DMS 273 treated with DMSO at 0.1 percent for 48 hours (cell line): ENCODE data around the gene ARX.

Experiments used
- DNase-seq: peaks from one replicate; lab custom pipeline; 2025; lab: John Stamatoyannopoulos, UW

The ARX gene

DNA sequence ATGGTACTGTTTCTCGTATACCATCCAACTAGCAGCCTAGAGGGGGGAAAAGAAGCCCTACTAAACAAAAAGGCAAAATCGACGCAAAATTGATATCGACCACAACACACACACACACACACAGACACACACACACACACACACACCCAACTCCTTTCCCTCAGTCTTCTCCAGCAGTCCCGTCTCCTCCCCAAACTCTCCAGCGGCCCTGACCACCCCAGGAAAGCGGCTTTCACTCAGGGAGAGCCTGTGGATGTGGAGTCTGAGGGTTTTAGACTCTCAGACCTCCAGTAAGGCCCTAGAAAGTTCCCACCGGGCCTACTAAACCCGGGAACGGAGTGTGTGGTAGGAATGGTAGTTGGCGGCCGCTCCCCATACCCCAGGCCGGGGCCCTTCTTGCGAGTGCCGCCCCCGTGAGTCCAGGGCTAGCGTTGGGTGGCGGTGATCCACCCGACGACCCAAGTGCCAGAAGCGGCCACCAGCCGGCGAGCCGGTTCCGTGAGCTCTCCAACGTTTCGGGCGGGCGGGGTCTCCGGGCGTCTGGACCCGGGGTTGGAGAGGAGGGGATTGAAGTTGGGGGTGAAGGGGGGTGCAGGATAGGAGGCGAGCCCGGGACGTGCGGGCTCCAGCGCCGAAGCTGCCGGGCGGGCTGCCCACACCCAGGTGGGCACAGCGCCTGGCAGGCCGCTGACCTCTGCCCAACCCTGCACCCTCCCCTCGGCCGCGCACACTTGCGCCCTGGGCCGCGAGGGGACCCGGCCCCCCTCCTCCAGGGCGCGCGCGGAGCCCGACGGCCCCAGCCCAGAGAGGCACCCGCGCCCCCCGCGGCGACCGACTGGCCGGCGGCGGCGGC lies 13.7 kb downstream of the ARX start:
- DNase-seq: no peak

DNA sequence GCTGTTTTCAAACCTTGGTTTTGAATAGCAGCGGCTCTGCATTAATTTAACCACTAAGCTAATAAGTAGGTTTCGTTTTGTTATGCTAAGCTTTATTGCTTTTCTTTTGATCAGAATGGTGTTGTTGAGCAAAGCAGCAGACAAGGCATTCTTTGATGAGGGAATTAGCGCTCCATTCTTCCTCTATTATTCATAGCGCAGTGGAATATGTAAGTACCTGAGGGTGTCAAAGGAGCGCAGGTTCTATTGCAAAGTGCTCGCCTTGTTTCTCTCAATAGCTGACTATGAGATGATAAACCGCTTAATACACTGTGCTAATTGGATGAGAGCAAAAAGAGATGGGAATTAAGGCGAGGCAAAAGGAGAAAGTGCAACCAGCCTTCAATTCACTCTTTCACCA lies 16.3 kb downstream of the ARX start:
- no peak for DNase-seq

DNA sequence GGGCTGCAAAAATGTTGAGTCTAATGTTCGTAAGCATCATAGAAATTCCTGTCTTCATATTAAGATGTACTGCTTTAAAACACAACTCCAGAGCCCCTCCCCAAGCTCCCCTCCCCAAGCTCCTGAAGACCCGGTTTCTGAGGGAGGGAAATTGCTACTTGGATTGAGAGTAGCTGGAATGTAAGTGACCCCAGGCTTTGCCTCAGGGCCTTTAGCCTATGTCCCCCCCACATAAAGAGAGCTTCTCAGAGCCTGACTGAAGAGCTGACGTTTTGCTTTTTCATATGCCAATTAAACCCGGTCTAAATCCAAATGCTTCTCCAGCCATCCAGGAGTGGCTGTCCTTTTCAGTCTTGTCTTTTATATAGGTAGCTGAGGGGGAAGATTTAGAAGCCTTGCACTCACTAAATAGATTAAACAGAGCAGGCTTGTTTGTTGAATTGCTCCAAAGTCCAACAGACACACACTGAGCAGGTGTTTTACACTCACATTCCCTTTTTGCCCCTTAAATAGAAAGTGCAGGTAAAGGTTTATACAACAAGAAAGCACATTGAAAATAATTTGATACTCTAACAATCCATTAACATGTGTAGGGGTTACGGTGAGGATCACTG lies 19.6 kb downstream of the ARX start:
- DNase-seq: no peak

DNA sequence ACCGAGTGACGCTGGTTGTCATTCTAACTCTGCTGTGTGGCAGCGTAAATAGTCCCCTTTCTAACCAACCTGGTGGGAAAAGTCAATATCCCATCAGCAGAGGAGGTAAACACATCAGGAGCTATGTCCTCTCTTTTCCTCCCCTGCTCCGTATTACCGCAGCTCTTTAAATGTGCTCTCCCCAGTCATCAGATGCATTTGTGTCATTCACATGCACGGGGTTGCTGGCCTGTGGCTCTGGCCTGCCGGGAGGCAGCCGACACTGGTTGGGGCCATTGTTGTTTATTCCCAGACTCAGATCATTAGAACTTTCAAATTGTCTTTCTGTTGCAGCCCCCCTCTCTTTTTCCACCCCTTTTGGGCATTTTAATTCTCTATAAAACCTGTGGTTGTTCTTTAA lies 21.9 kb downstream of the ARX start:
- no peak for DNase-seq

DNA sequence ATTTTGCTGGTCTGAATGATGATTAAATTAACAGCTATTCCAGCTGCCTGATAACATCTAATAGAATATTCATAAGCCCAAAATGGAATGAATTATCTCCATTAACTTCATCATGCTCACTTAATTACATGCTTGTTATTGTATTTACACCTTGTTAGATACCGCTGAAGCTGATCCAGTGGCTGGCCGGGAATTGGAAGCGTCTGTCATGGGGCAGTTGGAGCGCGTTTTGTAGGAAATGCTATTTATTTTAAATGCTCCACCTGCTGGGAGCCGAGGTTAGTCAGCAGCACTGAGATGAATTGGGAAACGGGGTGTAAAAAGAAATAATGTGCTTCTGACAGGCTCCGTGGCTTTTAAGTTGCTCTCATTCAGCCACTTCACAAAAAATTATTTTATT lies 25.2 kb downstream of the ARX start:
- DNase-seq: no peak

DNA sequence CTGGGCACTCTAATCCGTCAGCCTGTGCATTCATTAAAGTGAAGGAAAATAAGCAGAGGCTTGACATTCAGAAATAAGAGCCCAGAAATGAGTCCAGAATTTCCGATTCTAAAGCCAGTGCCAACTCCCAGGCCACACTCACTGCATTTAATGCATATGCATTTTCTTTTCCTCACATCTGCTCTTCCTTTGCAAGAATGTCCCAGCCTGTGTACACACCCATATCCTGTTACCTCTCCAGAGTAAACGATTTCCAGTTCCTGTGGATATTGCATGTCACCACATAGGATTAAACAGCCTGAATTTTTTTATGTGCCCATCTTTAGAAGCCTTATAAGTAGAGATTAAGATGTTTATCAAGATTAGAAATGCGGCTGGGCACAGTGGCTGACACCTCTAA lies 27.5 kb downstream of the ARX start:
- DNase-seq: no peak

DNA sequence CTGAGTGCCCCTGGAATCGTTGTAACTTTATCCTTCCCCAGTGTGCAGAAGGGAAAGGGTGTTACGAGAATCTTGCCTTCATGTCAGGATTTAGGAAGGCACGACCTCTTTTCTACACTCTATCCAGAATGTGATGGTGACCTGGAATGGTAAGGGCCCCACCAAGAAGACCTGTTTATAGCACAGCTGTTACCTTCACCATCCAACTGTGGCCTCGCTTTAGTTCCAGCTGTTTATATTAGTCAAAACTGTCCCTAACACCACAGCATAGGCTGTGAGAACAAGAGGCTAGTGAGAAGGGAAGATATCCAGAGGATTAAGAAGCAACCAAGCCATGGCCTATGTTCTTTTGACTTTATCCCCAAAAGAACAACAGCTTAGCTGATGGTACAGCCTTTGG lies 28.0 kb downstream of the ARX start:
- no peak for DNase-seq

DNA sequence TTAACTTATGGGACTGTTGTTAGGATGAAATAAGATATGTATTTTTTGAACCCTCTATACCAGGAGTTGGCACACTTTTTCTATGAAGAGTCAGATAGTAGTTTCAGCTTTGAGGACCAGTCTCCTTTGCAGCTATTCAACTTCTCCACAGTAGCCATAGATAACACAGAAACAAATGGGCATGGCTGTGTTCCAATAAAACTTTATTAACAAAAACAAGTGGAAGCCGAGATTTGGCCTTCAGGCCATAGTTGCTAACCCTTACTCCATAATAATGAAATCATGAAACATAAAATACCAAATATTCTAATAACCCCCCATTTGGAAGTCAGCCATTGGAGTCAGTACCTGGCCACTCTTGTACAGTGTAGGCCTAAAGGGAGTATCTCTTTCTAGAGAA lies 30.6 kb downstream of the ARX start:
- DNase-seq: no peak

DNA sequence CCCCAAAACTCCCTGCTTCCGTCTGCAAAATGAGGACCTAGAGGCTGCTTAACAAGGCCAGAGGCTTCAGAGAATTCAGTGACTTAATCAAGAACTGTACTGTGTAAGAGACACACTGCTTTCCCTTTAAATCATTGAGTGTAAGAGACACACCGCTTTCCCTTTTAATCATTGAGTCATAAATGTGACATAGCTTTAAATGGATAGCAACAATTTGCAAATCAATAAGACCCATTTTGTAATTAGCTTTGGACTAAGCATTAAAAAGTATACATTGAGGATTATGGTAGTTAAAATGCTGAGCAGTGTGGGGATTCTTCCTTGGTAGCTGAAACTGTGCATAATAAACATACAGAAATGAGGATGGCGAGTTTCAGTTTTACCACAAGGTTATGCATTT lies 31.8 kb downstream of the ARX start:
- DNase-seq: no peak

DNA sequence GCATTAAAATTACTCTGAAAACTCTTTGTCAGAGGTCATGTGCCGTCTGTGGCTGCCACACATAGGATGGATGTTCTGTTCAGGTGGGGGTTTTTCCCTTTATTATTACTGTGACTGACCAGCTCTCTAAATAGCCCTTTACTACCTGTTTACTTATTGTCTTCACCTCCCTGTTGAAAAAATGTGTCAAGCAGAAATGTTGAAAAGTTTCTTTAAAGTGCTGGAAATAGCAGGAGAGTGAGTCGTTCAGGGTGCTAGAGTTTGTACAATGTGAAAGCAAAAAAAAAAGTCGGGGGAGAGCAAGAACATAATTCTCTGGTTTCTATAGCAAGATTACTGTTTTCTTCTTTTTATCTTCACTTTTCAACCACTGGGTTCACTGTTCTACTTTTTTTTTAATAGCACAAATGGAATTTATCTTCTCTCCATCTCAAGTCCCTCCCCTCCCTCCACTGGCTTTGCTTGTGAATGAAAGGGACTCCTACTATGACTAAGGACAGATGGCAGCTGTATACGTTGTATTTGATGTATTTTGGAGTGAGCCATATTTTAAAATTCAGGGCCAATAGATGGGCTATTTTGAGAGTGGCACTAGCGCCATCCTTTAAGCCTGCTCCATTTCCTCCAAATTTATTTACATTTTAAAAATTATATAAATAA lies 33.3 kb downstream of the ARX start:
- DNase-seq: no peak

DNA sequence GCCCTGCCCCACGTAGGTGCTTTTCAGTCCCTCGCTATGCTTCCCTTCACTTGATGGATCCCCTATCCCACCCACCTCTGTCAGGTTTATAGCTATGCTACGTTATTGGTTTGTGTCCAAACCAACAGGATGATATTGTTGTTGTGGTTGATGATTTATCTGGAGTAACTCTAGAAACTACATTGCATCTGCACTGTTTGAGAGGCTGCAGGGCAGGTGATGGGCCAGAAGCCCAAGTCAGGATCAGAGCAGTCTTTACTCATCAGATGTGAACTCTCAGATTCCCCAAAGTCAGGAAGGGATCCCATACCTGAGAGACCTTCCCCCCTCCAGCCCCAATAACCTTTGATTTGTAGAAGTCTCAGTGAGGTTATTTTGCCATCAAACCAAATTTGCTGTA lies 34.7 kb downstream of the ARX start:
- DNase-seq: no peak

DNA sequence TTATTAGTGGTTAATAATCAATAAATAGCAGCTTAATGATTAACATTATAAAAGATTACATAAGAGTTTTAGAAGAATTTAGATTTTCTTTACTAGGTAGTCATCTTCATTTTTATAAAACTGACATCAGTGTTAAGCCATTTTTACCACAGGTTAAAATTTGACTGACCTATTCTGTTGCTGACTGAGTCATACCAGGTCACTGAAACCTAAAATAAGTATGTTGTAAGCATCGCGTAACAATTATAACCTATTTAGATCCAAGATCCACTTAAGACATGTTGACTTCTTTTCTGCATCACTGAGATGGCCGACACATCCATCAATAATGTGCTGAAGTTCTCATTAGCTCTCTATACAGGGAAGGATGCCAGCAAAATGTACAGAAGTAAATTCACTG lies 36.7 kb downstream of the ARX start:
- no peak for DNase-seq

DNA sequence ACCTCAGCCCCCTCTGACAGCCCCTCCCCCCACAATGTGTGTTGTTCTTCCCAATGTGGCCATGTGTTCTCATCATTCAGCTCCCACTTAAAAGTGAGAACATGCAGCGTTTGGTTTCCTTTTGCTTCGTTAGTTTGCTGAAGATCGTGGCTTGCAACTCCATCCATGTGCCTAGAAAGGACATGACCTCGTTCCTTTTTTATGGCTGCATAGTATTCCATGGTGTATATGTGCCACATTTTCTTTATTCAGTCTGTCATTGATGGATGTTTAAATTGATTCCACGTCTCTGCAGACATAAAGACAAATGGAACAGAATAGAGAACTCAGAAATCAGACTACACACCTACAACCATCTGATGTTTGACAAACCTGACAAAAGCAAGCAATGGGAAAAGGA lies 46.0 kb downstream of the ARX start:
- no peak for DNase-seq

DNA sequence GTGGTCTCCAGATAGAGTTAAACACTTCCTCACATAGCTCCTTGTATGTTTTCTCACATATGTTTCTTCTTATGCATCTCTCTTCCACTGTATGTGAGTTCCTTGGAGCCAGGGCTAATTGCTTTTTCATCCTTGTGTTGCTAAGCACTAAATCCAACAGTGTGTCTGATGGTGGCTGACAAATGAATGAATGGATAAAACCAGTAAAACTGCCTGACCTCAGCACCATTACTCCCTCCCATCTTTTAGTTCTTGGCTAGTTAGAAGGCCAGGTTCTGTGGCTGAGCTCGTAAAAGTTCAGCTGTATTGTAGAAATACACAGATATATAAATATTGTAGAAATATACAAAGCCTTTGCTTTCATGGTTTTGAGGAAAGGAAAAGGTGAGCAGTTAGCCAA lies 50.4 kb downstream of the ARX start:
- DNase-seq: no peak

DNA sequence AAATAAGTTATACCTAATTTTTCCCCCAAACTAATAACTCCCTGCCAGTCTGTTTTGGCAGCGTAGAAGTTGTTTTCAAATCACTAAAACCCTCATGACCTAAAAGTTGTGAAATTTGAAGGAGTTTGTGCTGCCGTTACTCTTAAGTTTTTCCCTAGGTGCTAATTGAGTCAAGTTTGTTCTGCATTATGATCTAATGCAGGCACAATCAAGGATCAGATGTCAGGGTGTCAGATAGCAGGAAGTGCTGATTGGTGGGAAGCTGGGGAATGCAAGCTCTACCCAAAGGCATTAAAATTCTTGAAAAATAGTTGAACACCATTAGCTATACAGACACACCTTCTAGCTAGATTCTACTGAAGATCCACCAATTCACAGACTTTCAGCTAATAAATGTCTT lies 51.9 kb downstream of the ARX start:
- DNase-seq: no peak

DNA sequence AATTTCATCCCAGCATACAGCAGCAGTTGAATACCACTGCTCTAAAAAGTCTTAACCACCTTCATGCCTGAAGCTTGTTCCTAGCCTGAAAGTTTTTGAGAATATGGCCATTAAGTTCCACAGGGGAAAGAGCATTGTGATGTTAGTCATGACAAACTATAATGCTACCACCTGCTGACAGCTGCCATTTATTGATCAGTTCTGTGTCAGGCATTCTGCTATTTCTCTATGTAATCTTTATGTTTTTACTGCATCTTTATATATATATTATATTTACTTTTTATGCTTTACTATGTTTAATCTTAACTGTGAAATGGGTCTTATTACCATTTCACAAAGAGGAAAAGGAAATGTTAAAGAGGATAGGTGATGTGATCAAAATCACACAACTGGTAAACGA lies 54.0 kb downstream of the ARX start:
- DNase-seq: no peak

DNA sequence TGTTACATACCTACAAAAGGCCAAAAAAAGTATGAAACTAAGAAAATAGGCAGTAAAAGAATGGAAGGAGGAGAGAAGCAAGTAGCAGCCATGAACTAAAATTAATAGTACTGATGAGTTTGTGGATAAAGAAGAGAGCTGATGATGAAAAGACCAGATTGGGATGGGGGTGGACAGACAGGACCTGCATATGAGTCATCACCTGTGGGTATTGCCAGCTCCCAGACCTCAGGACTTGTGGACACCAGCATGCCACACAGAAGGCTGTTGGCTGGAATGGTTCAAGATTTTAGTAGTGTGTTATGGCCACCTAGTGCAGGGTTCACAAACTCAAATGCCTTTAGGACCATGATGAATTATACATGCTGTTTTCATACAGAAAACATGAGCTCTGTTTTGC lies 58.9 kb downstream of the ARX start:
- DNase-seq: no peak

DNA sequence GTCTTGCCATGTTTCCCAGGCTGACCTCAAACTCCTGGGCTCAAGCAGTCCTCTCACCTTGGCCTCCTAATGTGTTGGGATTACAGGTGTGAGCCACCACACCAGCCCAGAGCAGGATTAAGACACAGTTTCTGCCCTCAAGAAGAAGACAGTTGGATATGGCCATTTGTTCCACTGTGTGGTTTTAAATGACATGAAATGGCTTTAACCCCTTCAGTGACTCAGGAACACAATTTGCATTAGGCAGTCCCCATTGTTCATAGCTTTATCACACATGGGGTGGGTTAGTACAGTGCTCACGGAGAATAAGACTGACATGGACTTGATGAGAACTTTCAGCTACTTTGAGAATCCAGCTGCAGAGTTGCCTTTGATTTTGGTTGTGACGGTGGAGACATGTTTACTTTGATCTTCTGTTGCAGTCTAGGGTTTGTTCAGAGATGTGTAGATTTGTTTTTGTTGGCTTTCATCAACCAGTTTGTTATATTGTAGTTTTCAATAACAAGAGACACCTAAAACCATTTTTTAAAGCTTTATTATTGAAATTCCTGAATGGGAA lies 60.3 kb downstream of the ARX start:
- DNase-seq: no peak

DNA sequence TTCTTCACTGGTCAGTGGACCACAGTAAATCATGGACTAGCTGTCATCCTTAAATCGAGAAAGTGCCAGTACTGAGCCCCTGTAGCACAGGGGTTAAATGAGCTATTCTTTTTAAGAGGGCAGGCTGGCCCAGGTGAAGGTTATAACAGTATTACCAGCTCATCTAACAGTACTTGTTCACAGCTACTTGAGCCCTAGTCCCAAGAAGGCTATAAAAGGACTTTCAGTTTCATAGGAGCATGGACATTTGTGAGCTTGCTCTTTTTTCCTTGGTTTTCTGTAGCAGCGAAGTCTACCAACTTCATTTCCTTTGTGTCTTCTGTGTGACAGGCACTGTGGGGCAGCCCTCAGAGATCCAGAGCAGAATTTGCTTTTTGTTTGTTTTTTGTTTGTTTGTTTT lies 61.0 kb downstream of the ARX start:
- no peak for DNase-seq
